MM.1S (cell line): ENCODE results near the gene MYO1E.

Source experiments
- DNase-seq: peaks from one replicate; pipeline ENCODE4 v3.0.0-alpha.2; 2015
- H2AFZ ChIP-seq: fragments of 300-600 bp; sonication (generic); 2 replicates; pipeline ENCODE4 v1.6.0; 2016; ENCODE audit warnings: antibody characterized with exemption, low read length
- H3F3A ChIP-seq: fragments of 300-600 bp; sonication (generic); 2 replicates; pipeline ENCODE4 v1.6.1; 2016; ENCODE audit warnings: mild to moderate bottlenecking, antibody characterized with exemption, low read length, moderate library complexity, mixed read lengths; ENCODE audit not compliant: insufficient read depth
- H3K27ac ChIP-seq: fragments of 300-600 bp; sonication (generic); 2 replicates; pipeline ENCODE4 v1.5.1; 2016; ENCODE audit warnings: mild to moderate bottlenecking, low read length
- H3K27me3 ChIP-seq: fragments of 300-600 bp; sonication (generic); replicated peaks from 2 replicates; pipeline ENCODE4 v1.6.0; 2016; ENCODE audit warnings: low read length; ENCODE audit not compliant: insufficient read depth
- H3K36me3 ChIP-seq: fragments of 300-600 bp; sonication (generic); replicated peaks from 2 replicates; pipeline ENCODE4 v1.6.1; 2016; ENCODE audit warnings: mild to moderate bottlenecking, low read length, mixed read lengths; ENCODE audit not compliant: insufficient read depth
- H3K4me1 ChIP-seq: fragments of 300-600 bp; sonication (generic); 2 replicates; pipeline ENCODE4 v1.6.1; 2016; ENCODE audit warnings: low read length, mixed read lengths
- H3K4me2 ChIP-seq: fragments of 300-600 bp; sonication (generic); 2 replicates; pipeline ENCODE4 v1.6.0; 2016; ENCODE audit warnings: low read depth, low read length
- H3K4me3 ChIP-seq: fragments of 300-600 bp; sonication (generic); 2 replicates; pipeline ENCODE4 v1.5.1; 2016; ENCODE audit warnings: low read length, mixed read lengths
- H3K79me2 ChIP-seq: fragments of 300-600 bp; sonication (generic); 2 replicates; pipeline ENCODE4 v1.6.1; 2016; ENCODE audit warnings: mixed run types, low read length, mixed read lengths
- H3K9ac ChIP-seq: fragments of 300-600 bp; sonication (generic); 2 replicates; pipeline ENCODE4 v1.6.1; 2016; ENCODE audit warnings: low read length, mixed read lengths
- H3K9me2 ChIP-seq: fragments of 300-600 bp; sonication (generic); replicated peaks from 2 replicates; pipeline ENCODE4 v1.6.1; 2016; ENCODE audit warnings: mild to moderate bottlenecking, low read length, mixed read lengths; ENCODE audit not compliant: insufficient read depth
- H3K9me3 ChIP-seq: fragments of 300-600 bp; sonication (generic); replicated peaks from 2 replicates; pipeline ENCODE4 v1.6.1; 2016; ENCODE audit warnings: mild to moderate bottlenecking, low read length, mixed read lengths; ENCODE audit not compliant: insufficient read depth
- H4K20me1 ChIP-seq: fragments of 300-600 bp; sonication (generic); 2 replicates; pipeline ENCODE4 v1.6.1; 2016; ENCODE audit warnings: mild to moderate bottlenecking, low read length, moderate library complexity, mixed read lengths; ENCODE audit not compliant: insufficient read depth
- EZH2 ChIP-seq: fragments of 300-600 bp; sonication (generic); optimal IDR thresholded peaks from 2 replicates; pipeline ENCODE3; 2017; ENCODE audit warnings: low read depth, mild to moderate bottlenecking, antibody characterized with exemption, low read length, mixed read lengths
- EZH2phosphoT487 ChIP-seq: fragments of 300-600 bp; sonication (generic); IDR thresholded peaks from 2 replicates; pipeline ENCODE4 v1.6.1; 2018; ENCODE audit warnings: antibody characterized with exemption, low read length
- TF ChIP-seq, protein P1 (sequence below): fragments of 300-600 bp; sonication (generic); IDR thresholded peaks from 2 replicates; pipeline ENCODE4 v1.5.1; 2016; ENCODE audit warnings: antibody characterized with exemption, low read length, mixed read lengths

The MYO1E gene

GRCh38 chr15:59330649-59331048 lies 42.0 kb downstream of the MYO1E start:
- no peak for DNase-seq
- no peaks in the 10 kb centered on the region for H3K36me3 ChIP-seq
- no peak overlapping the region for H3K4me2 ChIP-seq
- H3K27ac ChIP-seq = no peak overlapping the region
- no peak overlapping the region for H3K4me3 ChIP-seq
- no peaks in the 10 kb centered on the region for H4K20me1 ChIP-seq
- no peaks in the 10 kb centered on the region for H3K4me1 ChIP-seq
- H3K9me3 ChIP-seq = no peaks in the 10 kb centered on the region
- H3K27me3 ChIP-seq = peaks cover 4% of the 10 kb centered on the region; the same call in 1 of the 2 replicates
- H3K9me2 ChIP-seq = no peaks in the 10 kb centered on the region
- no peak overlapping the region for H3K9ac ChIP-seq
- no peaks in the 10 kb centered on the region for H3F3A ChIP-seq
- no peaks in the 10 kb centered on the region for H3K79me2 ChIP-seq
- TF ChIP-seq, protein P1, sequence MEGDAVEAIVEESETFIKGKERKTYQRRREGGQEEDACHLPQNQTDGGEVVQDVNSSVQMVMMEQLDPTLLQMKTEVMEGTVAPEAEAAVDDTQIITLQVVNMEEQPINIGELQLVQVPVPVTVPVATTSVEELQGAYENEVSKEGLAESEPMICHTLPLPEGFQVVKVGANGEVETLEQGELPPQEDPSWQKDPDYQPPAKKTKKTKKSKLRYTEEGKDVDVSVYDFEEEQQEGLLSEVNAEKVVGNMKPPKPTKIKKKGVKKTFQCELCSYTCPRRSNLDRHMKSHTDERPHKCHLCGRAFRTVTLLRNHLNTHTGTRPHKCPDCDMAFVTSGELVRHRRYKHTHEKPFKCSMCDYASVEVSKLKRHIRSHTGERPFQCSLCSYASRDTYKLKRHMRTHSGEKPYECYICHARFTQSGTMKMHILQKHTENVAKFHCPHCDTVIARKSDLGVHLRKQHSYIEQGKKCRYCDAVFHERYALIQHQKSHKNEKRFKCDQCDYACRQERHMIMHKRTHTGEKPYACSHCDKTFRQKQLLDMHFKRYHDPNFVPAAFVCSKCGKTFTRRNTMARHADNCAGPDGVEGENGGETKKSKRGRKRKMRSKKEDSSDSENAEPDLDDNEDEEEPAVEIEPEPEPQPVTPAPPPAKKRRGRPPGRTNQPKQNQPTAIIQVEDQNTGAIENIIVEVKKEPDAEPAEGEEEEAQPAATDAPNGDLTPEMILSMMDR = no peak
- TF ChIP-seq EZH2 (no peak), EZH2phosphoT487 (no peak)
- no peak overlapping the region for H2AFZ ChIP-seq

DNA sequence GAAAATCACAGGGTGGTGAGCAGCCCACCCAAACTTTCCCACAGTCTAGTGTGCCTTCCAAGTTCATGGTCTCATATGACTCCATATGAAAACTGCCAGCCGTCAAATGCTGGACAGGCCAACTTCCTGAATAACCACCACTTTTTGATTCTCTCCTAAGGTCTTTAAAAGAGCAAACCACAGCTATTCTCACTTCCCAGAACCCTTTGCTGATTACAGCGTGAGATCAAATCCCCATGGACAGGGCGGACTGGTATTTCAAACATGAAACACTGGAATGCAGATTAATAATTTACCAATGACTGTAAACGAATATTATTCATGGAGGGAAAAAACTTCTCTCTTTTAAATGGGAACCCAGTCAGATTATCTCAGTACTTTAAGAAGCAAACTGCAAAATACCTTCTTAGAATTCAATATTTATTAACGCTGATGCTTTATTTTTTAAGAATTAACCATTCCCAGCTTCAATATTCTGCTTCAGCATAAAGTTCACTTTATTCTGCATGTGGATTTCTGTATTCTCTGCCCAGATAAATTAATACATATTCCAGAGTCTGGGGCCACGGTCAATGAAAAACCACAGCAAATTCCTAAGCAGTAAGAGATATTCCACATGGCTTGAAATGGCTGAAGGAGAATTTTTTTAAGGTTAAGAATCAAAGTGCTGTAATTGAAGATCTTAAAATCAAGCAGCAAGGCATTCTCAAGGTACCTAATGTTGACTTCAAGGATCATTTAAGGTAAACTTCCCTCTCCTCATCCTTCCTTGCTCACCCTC lies 42.9 kb downstream of the MYO1E start:
- Histone ChIP-seq H3K36me3 (no peaks in the 10 kb centered on the region), H3K9ac (no peak overlapping the region), H4K20me1 (no peaks in the 10 kb centered on the region), H3K27me3 (peaks cover 9% of the 10 kb centered on the region; the same call in 1 of the 2 replicates), H3K4me2 (no peak overlapping the region), H3K9me3 (no peaks in the 10 kb centered on the region), H3K4me3 (no peak overlapping the region), H2AFZ (no peak overlapping the region), H3K9me2 (no peaks in the 10 kb centered on the region), H3K79me2 (no peaks in the 10 kb centered on the region), H3K27ac (no peak overlapping the region), H3K4me1 (no peaks in the 10 kb centered on the region), H3F3A (no peaks in the 10 kb centered on the region)
- no peak for DNase-seq
- TF ChIP-seq, protein P1 = no peak
- TF ChIP-seq EZH2 (no peak), EZH2phosphoT487 (no peak)

DNA sequence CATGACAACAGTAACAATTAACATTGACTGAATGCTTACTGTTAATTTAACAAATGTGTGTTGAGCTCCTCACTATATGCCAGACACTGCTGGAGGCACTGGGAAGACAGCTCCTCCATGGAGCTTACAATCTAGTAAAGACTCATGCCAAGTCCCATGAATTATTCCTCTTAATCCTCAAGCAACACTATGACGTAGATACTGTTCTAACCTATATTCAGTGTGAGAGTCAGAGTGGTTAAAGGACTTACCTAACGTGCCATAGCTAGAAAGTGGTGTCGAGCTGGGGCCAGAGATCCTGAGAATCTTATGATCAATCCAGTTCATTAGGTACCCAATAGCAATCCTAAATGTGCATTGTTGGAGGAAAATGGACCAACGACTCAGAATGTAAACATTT lies 43.6 kb downstream of the MYO1E start:
- no peak overlapping the region for H2AFZ ChIP-seq
- no peaks in the 10 kb centered on the region for H3K36me3 ChIP-seq
- H3K4me1 ChIP-seq = no peaks in the 10 kb centered on the region
- peaks cover 14% of the 10 kb centered on the region for H3K27me3 ChIP-seq
- H3K9ac ChIP-seq = no peak overlapping the region
- no peaks in the 10 kb centered on the region for H3K9me3 ChIP-seq
- no peaks in the 10 kb centered on the region for H3K9me2 ChIP-seq
- no peaks in the 10 kb centered on the region for H3K79me2 ChIP-seq
- H3K27ac ChIP-seq = no peak overlapping the region
- no peaks in the 10 kb centered on the region for H4K20me1 ChIP-seq
- TF ChIP-seq EZH2phosphoT487 (no peak), EZH2 (no peak)
- TF ChIP-seq, protein P1 = no peak
- no peak overlapping the region for H3K4me2 ChIP-seq
- H3F3A ChIP-seq = no peaks in the 10 kb centered on the region
- no peak overlapping the region for H3K4me3 ChIP-seq
- no peak for DNase-seq
